NK-92 (cell line): Measurements from ENCODE around the gene KLHDC8B.
"Not testable (repeated sequence)": the region's sequence is repeated elsewhere in the genome, so short reads cannot be mapped to it uniquely, and the experiment has no call there.

Experiments
- DNase-seq: peaks from one replicate; lab custom pipeline; 2025; ENCODE audit not compliant: unreplicated experiment; lab: John Stamatoyannopoulos, UW

The KLHDC8B gene

DNA sequence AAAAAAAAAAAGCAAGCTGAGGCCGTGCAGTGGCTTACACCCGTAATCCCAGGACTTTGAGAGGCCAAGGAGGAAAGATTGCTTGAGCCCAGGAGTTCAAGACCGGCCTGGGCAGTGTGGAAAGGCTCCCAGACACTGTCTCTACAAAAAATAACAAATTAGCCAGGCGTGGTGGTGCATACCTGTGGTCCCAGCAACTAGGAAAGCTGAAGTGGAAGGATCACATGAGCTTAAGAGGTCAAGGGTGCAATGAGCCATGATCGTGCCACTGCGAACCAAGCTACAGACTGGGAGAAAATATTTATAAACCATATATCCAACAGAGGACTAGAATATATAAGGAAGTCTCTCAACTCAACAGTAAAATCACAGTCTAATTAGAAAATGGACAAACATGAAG is 10.0 kb downstream of the KLHDC8B start:
- no peak for DNase-seq

GRCh38 chr3:49182682-49183081 is 11.3 kb downstream of the KLHDC8B start:
- no peak for DNase-seq

GRCh38 chr3:49183873-49184272 is 12.5 kb downstream of the KLHDC8B start:
- no peak for DNase-seq

- no peak for DNase-seq
Measured at GRCh38 chr3:49191741-49192140, 20.3 kb downstream of the KLHDC8B start.

- no peak for DNase-seq
Measured at GRCh38 chr3:49198161-49198560, 26.8 kb downstream of the KLHDC8B start.

GRCh38 chr3:49198611-49199230 is 27.3 kb downstream of the KLHDC8B start:
- DNase-seq: no peak

DNA sequence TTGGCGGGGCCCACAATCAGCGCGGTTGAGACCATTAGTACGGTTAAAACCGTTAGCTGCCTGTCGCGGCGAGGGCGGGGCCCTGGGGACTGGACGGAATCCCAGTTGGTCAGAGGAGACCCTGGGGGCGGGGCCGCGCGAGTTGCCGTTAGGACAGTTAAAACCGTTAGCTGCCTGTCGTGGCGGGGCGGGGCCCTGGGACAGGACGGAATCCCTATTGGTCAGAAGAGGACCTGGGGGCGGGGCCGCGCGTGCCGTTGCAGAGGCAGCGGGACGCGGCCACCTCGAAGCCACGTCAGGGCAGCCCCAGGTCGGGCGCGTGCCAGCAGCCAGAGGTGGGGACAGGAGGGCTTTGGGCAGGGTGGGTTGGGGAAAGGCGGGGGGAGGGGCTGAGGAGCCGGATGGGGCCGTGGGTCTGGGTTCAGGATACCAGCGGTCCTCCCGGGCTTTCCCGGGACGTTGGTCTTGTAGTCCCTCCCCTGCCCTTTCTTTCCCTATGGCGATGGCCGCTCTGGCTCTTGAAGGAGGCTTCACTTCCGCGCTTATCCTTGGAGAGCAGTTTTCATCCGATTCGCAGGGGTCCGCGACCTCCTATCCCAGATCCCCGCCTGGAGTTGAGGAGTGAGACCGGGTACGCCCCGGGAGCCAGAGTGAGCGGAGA is 28.0 kb downstream of the KLHDC8B start:
- no peak for DNase-seq

DNA sequence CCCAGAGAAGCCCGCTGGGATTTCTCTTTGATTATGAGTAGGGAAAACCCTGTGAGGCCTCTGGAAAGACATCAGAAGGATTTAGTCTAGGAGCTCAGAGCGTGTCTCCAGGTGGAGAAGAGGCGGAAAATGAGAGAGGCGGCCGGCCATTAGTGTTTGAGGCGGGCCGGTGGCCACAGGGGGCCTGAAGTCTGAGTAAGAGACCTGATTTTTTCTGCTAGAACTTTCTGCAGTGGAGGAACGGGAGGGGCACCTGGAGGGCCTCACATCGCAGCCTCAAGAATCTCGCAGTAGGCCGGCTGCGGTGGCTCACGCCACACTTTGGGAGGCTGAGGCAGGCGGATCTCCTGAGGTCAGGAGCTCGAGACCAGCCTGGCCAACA is 28.5 kb downstream of the KLHDC8B start:
- DNase-seq: no peak

- DNase-seq: no peak
Measured at GRCh38 chr3:49213541-49213943, 42.1 kb downstream of the KLHDC8B start.

DNA sequence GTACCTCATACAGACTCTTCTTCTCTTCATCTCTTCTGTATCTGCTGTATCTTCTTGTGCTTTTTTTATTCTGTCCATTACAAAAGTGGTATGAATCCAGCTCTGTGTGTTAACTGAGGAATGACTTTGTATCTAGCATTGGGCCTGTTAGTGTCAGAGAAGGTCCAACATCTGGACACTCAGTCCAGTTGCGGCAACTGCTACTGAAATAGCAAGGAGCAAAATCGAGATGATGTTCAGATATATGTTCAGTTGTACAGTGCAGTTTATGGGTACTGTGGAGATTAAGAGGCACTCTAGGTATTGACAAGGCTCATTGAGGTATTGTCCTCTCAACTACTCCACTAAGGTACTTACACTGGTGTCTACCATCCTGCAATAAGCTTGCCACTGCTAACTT is 42.6 kb downstream of the KLHDC8B start:
- no peak for DNase-seq

- not testable (repeated sequence) for DNase-seq
Measured at GRCh38 chr3:49216687-49217086, 45.3 kb downstream of the KLHDC8B start.

- DNase-seq: not testable (repeated sequence)
Measured at GRCh38 chr3:49217108-49217507, 45.7 kb downstream of the KLHDC8B start.

DNA sequence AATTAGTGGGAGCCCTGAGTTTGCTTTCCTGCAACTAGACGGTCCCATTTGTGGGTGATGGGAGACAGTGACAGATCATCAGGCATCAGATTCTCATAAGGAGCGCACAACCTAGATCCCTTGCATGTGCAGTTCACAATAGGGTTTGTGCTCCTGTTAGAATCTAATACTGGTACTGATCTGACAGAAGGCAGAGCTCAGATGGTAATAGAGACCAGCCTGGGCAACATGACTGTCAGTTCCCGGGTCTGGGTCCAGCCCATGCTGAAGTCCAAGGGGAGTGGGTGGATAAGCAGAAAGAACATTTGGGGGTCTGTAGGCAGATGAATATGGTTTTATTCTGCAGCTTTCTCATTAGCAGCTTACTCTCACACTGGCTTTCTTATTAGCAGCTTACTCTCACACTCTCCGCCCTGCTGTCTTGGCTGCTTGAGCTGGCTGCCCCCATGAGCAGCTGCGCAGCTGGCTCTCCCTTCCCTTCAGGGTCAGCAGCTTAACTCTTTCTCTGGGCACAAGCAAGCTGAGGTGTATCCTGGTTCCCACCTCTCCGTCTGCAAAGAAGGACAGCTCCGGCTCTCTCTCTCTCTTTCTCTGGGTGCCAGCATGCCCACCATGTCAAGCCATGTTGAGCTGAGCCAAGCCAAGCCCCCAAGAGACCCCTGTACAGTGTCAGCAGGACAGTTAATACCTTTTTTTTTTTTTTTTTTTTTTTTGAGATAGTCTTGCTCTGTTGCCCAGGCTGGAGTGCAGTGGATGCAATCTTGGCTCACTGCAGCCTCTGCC is 46.5 kb downstream of the KLHDC8B start:
- no peak for DNase-seq

GRCh38 chr3:49218471-49218989 is 47.1 kb downstream of the KLHDC8B start:
- not testable (repeated sequence) for DNase-seq

DNA sequence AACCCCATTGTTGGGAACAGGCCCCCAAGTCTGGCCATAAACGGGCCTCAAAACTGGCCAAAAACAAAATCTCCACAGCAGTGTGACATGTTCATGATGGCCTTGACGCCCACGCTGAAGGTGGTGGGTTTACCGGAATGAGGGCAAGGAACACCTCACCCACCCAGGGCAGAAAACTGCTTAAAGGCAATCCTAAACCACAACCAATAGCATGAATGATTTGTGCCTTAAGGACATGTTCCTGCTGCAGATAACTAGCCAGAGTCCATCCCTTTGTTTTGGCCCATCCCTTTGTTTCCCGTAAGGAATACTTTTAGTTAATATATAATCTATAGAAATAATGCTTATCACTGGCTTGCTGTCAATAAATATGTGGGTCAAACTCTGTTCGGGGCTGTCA is 47.7 kb downstream of the KLHDC8B start:
- no peak for DNase-seq

DNA sequence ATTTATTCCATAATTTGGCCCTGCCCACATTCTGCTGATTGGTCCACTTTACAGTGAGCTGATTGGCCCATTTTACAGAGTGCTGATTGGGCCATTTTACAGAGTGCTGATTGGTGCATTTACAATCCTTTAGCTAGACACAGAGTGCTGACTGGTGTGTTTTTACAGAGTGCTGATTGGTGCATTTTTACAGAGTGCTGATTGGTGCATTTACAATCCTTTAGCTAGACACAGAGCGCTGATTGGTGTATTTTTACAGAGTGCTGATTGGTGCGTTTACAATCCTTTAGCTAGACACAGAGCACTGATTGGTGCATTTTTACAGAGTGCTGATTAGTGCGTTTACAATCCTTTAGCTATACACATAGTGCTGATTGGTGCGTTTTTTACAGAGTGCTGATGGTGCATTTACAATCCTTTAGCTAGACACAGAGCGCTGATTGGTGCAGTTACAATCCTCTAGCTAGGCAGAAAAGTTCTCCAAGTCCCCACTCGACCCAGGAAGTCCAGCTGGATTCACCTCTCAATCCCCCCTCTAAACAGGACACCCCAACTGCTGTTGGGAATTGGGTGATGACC is 49.7 kb downstream of the KLHDC8B start:
- DNase-seq: not testable (repeated sequence)

DNA sequence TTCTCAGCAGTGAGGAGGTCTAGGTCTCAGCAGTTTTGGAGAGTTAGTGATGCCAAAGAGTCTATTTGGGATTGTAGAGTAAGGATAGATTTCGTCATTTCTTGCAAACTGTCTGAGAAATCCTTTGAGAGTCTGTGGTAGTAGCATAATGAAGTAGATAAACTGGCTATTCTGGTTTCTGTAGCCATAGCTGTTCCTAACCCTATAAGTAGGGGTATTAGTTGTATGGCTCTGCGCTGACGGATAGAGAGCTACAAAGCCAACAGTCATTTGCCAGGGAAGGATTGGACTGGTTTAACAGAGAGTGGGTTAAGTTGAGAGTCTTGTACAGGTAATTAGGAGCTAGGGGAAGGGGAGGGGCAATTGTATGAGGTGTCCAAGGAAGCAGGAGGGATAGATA is 50.6 kb downstream of the KLHDC8B start:
- no peak for DNase-seq
